Psoas muscle (tissue), 8 donors: ENCODE data around the gene COMP. TPM values are rescaled to one million over a fixed set of nuclear protein-coding genes. Genes with fewer than 3 reads are reported as not detected.

Source experiments
- ATAC-seq, 4 donors: fragments of 200-7000 bp; cut with Tn5 transposase; one replicate each; pipeline ENCODE4 v1.9.1; 2020; ENCODE audit warnings: moderate library complexity in 3 of 4, mild to moderate bottlenecking in 2 of 4
- DNase-seq, 2 donors: peaks; one replicate each; pipeline ENCODE4 v3.0.0-alpha.2; 2020
- H3K27ac ChIP-seq: fragments of 200-600 bp; one replicate; pipeline ENCODE4 v1.8.0; 2022
- H3K27me3 ChIP-seq, 3 donors: fragments of 200-600 bp in 1 of 3; one replicate each; pipeline versions ENCODE4 v1.6.1 to v1.8.0; 2013 to 2022; ENCODE audit warnings: low read length in 2 of 3, mild to moderate bottlenecking in 2 of 3, moderate library complexity in 1 of 3; ENCODE audit not compliant: insufficient read depth in 3 of 3
- H3K36me3 ChIP-seq, 2 donors: fragments of 200-600 bp in 1 of 2; one replicate each; pipeline versions ENCODE4 v1.6.1 to v1.8.0; 2013 to 2022; ENCODE audit warnings: low read depth in 1 of 2, mild to moderate bottlenecking in 1 of 2, moderate library complexity in 1 of 2; ENCODE audit not compliant: insufficient read depth in 1 of 2
- H3K4me1 ChIP-seq: fragments of 200-600 bp; one replicate; pipeline ENCODE4 v1.8.0; 2022
- H3K4me3 ChIP-seq: fragments of 200-600 bp; one replicate; pipeline ENCODE4 v1.8.0; 2022; ENCODE audit warnings: mild to moderate bottlenecking
- H3K9me3 ChIP-seq: fragments of 200-600 bp; one replicate; pipeline ENCODE4 v1.8.0; 2022
- WGBS, 3 donors: extraction: QIAGEN DNeasy Blood & Tissue Kit; methylation state at CpG; one replicate each; pipeline versions ENCODE4 v1.1.6 to v1.1.7; 2013; 5-methylcytosine and 5-hydroxymethylcytosine counted together
- intact Hi-C, 2 donors: fragments of 100-400 bp; cut with DNase I; formaldehyde crosslinking; loops; one replicate each; pipeline versions ENCODE4 v1.11.0 to v1.14.2; 2022
- polyA plus RNA-seq, 3 donors: library from polyadenylated mRNA; stranded (reverse); fragments of 200-250 nt; gene quantifications; one replicate each; pipeline ENCODE4 v1.2.3, GENCODE V29; 2013
- total RNA-seq, 4 donors: library from RNA; stranded (reverse); fragmentation: NEBNext Ultra II Directional in 2 of 4; extraction: Animal tissue kit (Norgen Biotek cat#: 25700) in 2 of 4; gene quantifications; one replicate each; pipeline versions ENCODE4 v1.2.1 to v1.2.4, GENCODE V29; 2021 to 2023
- TF ChIP-seq, protein P1 (sequence below): fragments of 200-600 bp; IDR thresholded peaks from one replicate; pipeline ENCODE4 v1.8.0; 2022; ENCODE audit warnings: antibody characterized with exemption
- donor health status: healthy with polysubstance abuse.
- donor health status: DM: no; HTN: no; CAD: no; lungs with moderate emphysema.
- donor health status: Bipolar disorder and iron deficiency.
- donor health status: healthy.
- donor health status: DM: yes; HTN: yes; CAD: no.
- donor health status: DM: no; HTN: no; CAD: no.
- donor health status: DM: no; HTN: no; CAD: no.
- donor health status: DM: yes; HTN: yes; CAD: no.

Gene COMP
- total and polyA plus RNA-seq, 7 donors: 0.10 to 1.8 (median 0.84) TPM; not detected in 1

DNA sequence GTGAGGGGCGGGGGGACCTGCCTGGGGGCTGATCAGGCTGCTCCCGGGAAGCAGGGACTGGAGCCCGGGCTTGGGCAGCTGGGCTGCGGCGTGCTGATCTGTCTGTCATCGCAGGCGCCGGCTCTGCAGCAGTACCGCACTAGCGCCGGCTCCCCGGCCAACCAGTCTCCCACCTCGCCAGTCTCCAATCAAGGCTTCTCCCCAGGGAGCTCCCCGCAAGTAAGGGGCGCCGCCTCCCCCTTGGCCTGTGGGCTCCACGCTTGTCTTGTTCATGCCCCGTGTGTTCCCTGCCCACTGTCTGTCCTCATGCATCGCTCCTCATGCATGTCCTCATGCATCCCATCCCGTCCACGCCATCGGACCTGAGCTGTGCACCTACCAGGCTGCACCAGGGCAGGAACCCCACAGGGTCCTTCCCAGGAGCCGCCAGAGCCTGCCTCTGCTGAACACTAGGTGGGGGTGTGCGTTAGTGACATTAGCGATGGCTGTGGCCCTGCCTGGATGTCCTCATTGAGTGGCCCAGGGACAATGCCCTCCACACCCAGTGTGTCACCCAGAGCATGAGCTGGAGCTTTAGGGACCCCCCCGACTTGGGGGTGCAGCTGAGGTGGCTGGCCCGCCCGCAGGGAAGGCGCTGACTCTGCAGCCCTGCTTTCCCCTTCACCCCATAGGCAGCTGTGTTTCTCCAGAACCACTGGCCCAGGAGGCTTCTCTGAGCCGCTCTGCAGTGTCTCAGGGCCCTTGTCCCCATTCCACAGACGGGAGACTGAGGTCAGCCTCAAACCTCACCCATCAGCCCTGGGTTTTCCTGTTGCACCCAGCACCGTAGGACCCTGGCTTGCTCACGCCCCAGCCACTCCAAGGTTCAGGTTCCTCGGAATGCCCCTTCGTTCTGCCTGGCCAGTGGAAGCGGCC, 19.5 kb downstream of the COMP start:
- 90 to 93% (median 92%) methylated on average over 31 to 36 of the region's 36 CpGs for WGBS, 3 donors
- no peak for DNase-seq
- Histone ChIP-seq H3K27me3 (no peaks in the 10 kb centered on the region), H3K4me1 (no peaks in the 10 kb centered on the region), H3K4me3 (no peak overlapping the region), H3K27ac (no peak overlapping the region), H3K36me3 (no peaks in the 10 kb centered on the region), H3K9me3 (no peaks in the 10 kb centered on the region)
- TF ChIP-seq, protein P1, sequence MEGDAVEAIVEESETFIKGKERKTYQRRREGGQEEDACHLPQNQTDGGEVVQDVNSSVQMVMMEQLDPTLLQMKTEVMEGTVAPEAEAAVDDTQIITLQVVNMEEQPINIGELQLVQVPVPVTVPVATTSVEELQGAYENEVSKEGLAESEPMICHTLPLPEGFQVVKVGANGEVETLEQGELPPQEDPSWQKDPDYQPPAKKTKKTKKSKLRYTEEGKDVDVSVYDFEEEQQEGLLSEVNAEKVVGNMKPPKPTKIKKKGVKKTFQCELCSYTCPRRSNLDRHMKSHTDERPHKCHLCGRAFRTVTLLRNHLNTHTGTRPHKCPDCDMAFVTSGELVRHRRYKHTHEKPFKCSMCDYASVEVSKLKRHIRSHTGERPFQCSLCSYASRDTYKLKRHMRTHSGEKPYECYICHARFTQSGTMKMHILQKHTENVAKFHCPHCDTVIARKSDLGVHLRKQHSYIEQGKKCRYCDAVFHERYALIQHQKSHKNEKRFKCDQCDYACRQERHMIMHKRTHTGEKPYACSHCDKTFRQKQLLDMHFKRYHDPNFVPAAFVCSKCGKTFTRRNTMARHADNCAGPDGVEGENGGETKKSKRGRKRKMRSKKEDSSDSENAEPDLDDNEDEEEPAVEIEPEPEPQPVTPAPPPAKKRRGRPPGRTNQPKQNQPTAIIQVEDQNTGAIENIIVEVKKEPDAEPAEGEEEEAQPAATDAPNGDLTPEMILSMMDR: no peak
- ATAC-seq: no peak
- intact Hi-C loops: no loop called here

DNA sequence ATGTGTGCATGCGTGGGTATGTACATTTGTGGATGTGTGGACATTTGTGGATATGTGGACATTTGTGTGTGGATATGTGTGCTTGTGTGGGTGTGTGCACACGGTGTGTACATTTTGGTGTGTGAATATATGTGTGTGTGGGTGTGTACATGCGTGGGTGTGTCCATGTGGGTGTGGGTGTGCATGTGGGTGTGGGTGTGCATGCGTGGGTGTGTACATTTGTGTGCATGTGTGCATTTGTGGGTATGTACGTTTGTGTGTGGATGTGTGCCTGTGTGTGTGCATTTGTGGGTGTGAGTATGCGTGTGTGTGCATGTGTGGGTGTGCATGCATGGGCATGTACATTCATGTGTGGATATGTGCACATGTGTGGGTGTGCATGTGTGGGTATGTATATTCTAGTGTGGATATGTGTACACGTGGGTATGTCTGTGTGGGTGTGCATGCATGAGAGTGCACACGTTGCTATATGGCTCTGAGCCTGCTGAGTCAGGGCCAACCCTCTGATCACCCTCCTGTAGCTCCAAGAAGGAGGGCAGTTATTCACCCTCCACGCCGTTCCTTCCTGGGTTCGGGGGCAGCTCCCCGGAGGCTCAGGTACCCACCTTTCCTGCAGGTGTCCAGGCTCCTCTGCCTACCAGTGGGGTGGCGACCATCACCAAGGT, 20.3 kb downstream of the COMP start:
- Histone ChIP-seq H3K27me3 (no peaks in the 10 kb centered on the region), H3K9me3 (no peaks in the 10 kb centered on the region), H3K36me3 (no peaks in the 10 kb centered on the region), H3K4me3 (no peak overlapping the region), H3K4me1 (no peaks in the 10 kb centered on the region), H3K27ac (no peak overlapping the region)
- TF ChIP-seq, protein P1: no peak
- intact Hi-C loops: no loop called here
- DNase-seq: no peak
- WGBS, 3 donors: 87% methylated on average over 13 of the region's 13 CpGs
- no peak for ATAC-seq

DNA sequence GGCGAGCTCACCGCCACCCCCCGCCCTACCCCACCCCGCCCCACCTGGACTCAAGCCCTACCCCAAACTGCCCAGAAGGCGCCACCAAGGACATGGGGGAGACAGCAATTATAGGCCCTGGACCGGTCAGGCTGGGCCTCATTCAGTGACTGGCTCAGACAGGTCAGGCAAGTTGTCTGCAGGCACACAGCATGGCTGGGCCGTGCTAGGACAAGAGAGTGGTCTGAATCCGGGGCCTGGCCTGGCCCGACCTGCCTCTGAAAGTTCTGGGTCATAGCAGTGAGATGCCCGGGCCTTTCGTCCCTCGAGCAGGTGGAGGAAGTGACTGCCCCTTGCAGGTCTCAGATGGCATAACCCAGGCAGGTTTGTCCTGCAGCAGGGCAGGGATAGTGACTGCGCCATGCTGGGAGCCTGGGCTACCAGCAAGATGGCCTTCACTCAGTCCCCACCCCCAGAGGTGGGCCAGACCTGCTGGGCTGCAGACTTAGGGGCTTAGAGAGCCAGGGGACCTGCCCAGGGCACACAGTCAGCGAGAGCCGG, 21.0 kb downstream of the COMP start:
- WGBS, 3 donors: 92 to 94% (median 93%) methylated on average over 15 of the region's 15 CpGs
- Histone ChIP-seq H3K27ac (no peak overlapping the region), H3K36me3 (no peaks in the 10 kb centered on the region), H3K27me3 (no peaks in the 10 kb centered on the region), H3K4me1 (no peaks in the 10 kb centered on the region), H3K4me3 (no peak overlapping the region), H3K9me3 (no peaks in the 10 kb centered on the region)
- no peak for ATAC-seq
- no peak for DNase-seq
- TF ChIP-seq, protein P1: no peak
- intact Hi-C loops: no loop called here

DNA sequence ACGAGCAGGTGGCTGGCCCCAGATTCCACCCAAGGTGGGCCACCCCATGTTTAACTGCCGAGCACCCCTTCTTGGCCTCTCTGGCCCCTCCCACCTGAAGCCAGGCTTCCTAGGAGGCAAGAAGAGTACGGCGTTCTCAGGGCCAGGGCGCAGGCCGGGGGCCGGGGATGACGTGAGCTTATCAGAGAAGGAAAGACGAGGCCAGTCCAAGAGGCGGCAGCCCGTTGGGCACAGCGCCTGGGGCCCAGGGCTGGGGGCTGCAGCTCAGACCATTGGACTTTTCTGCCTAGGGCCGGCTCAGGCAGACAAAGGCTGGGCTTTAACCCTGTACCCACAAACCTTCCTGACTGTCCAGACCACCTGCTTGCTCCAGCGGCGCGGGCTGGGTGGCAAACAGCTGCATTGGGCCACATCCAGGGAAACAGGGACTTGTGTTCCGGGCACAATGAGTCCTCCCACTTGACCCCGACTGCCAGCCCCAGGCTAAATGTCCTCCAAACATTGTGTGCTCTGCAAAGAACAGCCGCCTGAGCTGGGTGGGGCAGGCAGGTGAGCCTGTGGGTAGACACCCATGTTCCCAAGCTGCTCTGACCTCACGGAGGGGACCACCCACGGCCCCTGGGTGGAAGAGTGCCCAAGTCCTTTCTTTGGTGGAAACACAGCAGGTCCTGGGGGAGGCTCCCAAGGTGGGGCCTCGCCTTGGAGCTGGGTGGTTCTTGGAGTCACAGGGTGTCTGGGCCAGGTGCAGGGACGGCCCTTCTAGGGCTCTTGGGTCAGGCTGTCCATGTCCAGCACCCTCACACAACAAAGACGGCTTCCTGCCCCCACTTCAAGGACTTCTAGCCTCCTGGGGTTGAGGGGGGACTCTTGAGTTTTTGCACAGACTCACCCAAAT, 21.9 kb downstream of the COMP start:
- TF ChIP-seq, protein P1: no peak
- no peaks in the 10 kb centered on the region for H3K9me3 ChIP-seq
- intact Hi-C loops: no loop called here
- ATAC-seq: peak in 3 of 4 donors; percentile 21 to 71 (median 67)
- no peak overlapping the region for H3K27ac ChIP-seq
- WGBS, 3 donors: 53 to 73% (median 55%) methylated on average over 24 of the region's 24 CpGs
- H3K36me3 ChIP-seq: no peaks in the 10 kb centered on the region
- no peak overlapping the region for H3K4me3 ChIP-seq
- H3K27me3 ChIP-seq: no peaks in the 10 kb centered on the region
- peaks cover 5% of the 10 kb centered on the region for H3K4me1 ChIP-seq
- DNase-seq: no peak
